ENCODE data around the gene PIBF1. TPM values are rescaled to one million over a fixed set of nuclear protein-coding genes. Genes with fewer than 3 reads are reported as not detected.

Gene PIBF1
- total and polyA plus RNA-seq, 7 experiments from 2014 or later = 20.4 to 40.1 (median 29.1) TPM

- peaks cover 0 to 64% (median 47%) of the 10 kb centered on the region in 5 donors for H3K36me3 Mint-ChIP-seq
- ChIA-PET POLR2A (interaction anchor here (0.6 to 0.8 kb wide), 2 partner anchors 16 to 35 kb away, joined by 3 to 5 read pairs; no protein-coding TSS in a partner anchor), CTCF (no interaction called here)
- H3K27me3 Mint-ChIP-seq = no peaks in the 10 kb centered on the region
- H3K4me1 Mint-ChIP-seq = peaks cover 0 to 35% (median 11%) of the 10 kb centered on the region in 7 donors
- no peaks in the 10 kb centered on the region for H3K9me3 ChIP-seq (ENCODE audit: control insufficient read depth in 2 of 3, low read length in 3 of 3)
- no peaks in the 10 kb centered on the region for H3K27me3 ChIP-seq (ENCODE audit: control insufficient read depth in 2 of 2, insufficient read depth in 2 of 2, low read length in 2 of 2)
- peaks cover 0 to 9% (median 0%) of the 10 kb centered on the region in 11 donors for H3K9me3 Mint-ChIP-seq
- H3K4me3 ChIP-seq (ENCODE audit: low read length) = no peak overlapping the region
- H3K4me3 Mint-ChIP-seq = no peak overlapping the region
- intact Hi-C loops (cut with micrococcal nuclease) = no loop called here
- no peaks in the 10 kb centered on the region for H3K4me1 ChIP-seq (ENCODE audit: control insufficient read depth in 2 of 2, insufficient read depth in 2 of 2, low read length in 2 of 2)
- H3K27ac ChIP-seq (ENCODE audit: low read depth, low read length) = no peak overlapping the region
- peaks cover 0 to 34% (median 14%) of the 10 kb centered on the region in 3 experiments for H3K36me3 ChIP-seq (ENCODE audit: control insufficient read depth in 2 of 3, insufficient read depth in 3 of 3, low read length in 3 of 3)
- no peak overlapping the region for H3K27ac Mint-ChIP-seq
- ATAC-seq = no peak
- no peak for DNase-seq
Measured at GRCh38 chr13:72754111-72754510, 27.8 kb upstream of the PIBF1 start.

- DNase-seq (no peak), ATAC-seq (no peak)
- ChIA-PET CTCF (no interaction called here), POLR2A (no interaction called here)
- Mint-ChIP-seq H3K27ac (no peak overlapping the region), H3K36me3 (peaks cover 0 to 42% (median 28%) of the 10 kb centered on the region in 5 donors), H3K4me1 (peaks cover 0 to 10% (median 0%) of the 10 kb centered on the region in 7 donors), H3K9me3 (no peaks in the 10 kb centered on the region), H3K4me3 (no peak overlapping the region), H3K27me3 (no peaks in the 10 kb centered on the region)
- Histone ChIP-seq H3K27me3 (ENCODE audit: control insufficient read depth in 2 of 2, insufficient read depth in 2 of 2, low read length in 2 of 2) (no peaks in the 10 kb centered on the region), H3K9me3 (ENCODE audit: control insufficient read depth in 2 of 3, low read length in 3 of 3) (no peaks in the 10 kb centered on the region), H3K4me1 (ENCODE audit: control insufficient read depth in 2 of 2, insufficient read depth in 2 of 2, low read length in 2 of 2) (no peaks in the 10 kb centered on the region), H3K36me3 (ENCODE audit: control insufficient read depth in 2 of 3, insufficient read depth in 3 of 3, low read length in 3 of 3) (peaks cover 18 to 62% (median 39%) of the 10 kb centered on the region in 3 experiments), H3K4me3 (ENCODE audit: low read length) (no peak overlapping the region), H3K27ac (ENCODE audit: low read depth, low read length) (no peak overlapping the region)
- intact Hi-C loops (cut with micrococcal nuclease) = loop anchor here (2.0 kb wide), 2 partner anchors 17 to 19 kb away; no protein-coding TSS in a partner anchor
Measured at GRCh38 chr13:72757792-72758535, 24.0 kb upstream of the PIBF1 start.

GRCh38 chr13:72760189-72760588 is 21.7 kb upstream of the PIBF1 start:
- H3K36me3 ChIP-seq (ENCODE audit: control insufficient read depth in 2 of 3, insufficient read depth in 3 of 3, low read length in 3 of 3) = peaks cover 24 to 81% (median 51%) of the 10 kb centered on the region in 3 experiments
- Mint-ChIP-seq H3K9me3 (no peaks in the 10 kb centered on the region), H3K36me3 (peaks cover 0 to 47% (median 31%) of the 10 kb centered on the region in 5 donors), H3K4me3 (no peak overlapping the region), H3K27me3 (no peaks in the 10 kb centered on the region), H3K4me1 (peaks cover 0 to 2% (median 0%) of the 10 kb centered on the region in 7 donors), H3K27ac (peak overlapping the region in 3 of 9 donors; percentile 5 to 51 (median 28))
- H3K27me3 ChIP-seq (ENCODE audit: control insufficient read depth in 2 of 2, insufficient read depth in 2 of 2, low read length in 2 of 2) = no peaks in the 10 kb centered on the region
- no peak overlapping the region for H3K27ac ChIP-seq (ENCODE audit: low read depth, low read length)
- DNase-seq (no peak), ATAC-seq (no peak)
- H3K4me1 ChIP-seq (ENCODE audit: control insufficient read depth in 2 of 2, insufficient read depth in 2 of 2, low read length in 2 of 2) = no peaks in the 10 kb centered on the region
- H3K4me3 ChIP-seq (ENCODE audit: low read length) = no peak overlapping the region
- H3K9me3 ChIP-seq (ENCODE audit: control insufficient read depth in 2 of 3, low read length in 3 of 3) = no peaks in the 10 kb centered on the region
- intact Hi-C loops (cut with micrococcal nuclease) = loop anchor here in 1 of 2 donors (5.0 kb wide), 1 partner anchor 33 kb away; the partner anchor contains the start of genes BORA and MZT1
- ChIA-PET CTCF (no interaction called here), POLR2A (interaction anchor here (1.2 kb wide), 1 partner anchor 31 kb away, joined by 3 read pairs; no protein-coding TSS in a partner anchor)

- H3K27ac Mint-ChIP-seq = no peak overlapping the region
- H3K36me3 ChIP-seq (ENCODE audit: control insufficient read depth in 2 of 3, insufficient read depth in 3 of 3, low read length in 3 of 3) = peaks cover 33 to 98% (median 69%) of the 10 kb centered on the region in 3 experiments
- no peaks in the 10 kb centered on the region for H3K9me3 ChIP-seq (ENCODE audit: control insufficient read depth in 2 of 3, low read length in 3 of 3)
- ChIA-PET POLR2A (no interaction called here), CTCF (no interaction called here)
- H3K4me1 ChIP-seq (ENCODE audit: control insufficient read depth in 2 of 2, insufficient read depth in 2 of 2, low read length in 2 of 2) = no peaks in the 10 kb centered on the region
- DNase-seq (no peak), ATAC-seq (no peak)
- intact Hi-C loops (cut with micrococcal nuclease) = loop anchor here in 1 of 2 donors (5.0 kb wide), 1 partner anchor 36 kb away; the partner anchor contains the start of genes BORA and MZT1
- H3K4me1 Mint-ChIP-seq = peaks cover 0 to 5% (median 0%) of the 10 kb centered on the region in 7 donors
- H3K27ac ChIP-seq (ENCODE audit: low read depth, low read length) = no peak overlapping the region
- no peak overlapping the region for H3K4me3 ChIP-seq (ENCODE audit: low read length)
- H3K36me3 Mint-ChIP-seq = peaks cover 0 to 51% (median 32%) of the 10 kb centered on the region in 5 donors
- H3K9me3 Mint-ChIP-seq = no peaks in the 10 kb centered on the region
- H3K27me3 ChIP-seq (ENCODE audit: control insufficient read depth in 2 of 2, insufficient read depth in 2 of 2, low read length in 2 of 2) = no peaks in the 10 kb centered on the region
- H3K4me3 Mint-ChIP-seq = no peak overlapping the region
- H3K27me3 Mint-ChIP-seq = no peaks in the 10 kb centered on the region
Measured at GRCh38 chr13:72763411-72763810, 18.5 kb upstream of the PIBF1 start.

GRCh38 chr13:72774019-72774418 is 7.9 kb upstream of the PIBF1 start:
- Histone ChIP-seq H3K27me3 (ENCODE audit: control insufficient read depth in 2 of 2, insufficient read depth in 2 of 2, low read length in 2 of 2) (no peaks in the 10 kb centered on the region), H3K4me3 (ENCODE audit: low read length) (no peak overlapping the region), H3K36me3 (ENCODE audit: control insufficient read depth in 2 of 3, insufficient read depth in 3 of 3, low read length in 3 of 3) (peaks cover 40 to 82% (median 56%) of the 10 kb centered on the region in 3 experiments), H3K27ac (ENCODE audit: low read depth, low read length) (no peak overlapping the region), H3K9me3 (ENCODE audit: control insufficient read depth in 2 of 3, low read length in 3 of 3) (no peaks in the 10 kb centered on the region), H3K4me1 (ENCODE audit: control insufficient read depth in 2 of 2, insufficient read depth in 2 of 2, low read length in 2 of 2) (peaks cover under 1 to 4% of the 10 kb centered on the region in 2 donors)
- intact Hi-C loops (cut with micrococcal nuclease) = loop anchor here in 1 of 2 donors (2.0 kb wide), 1 partner anchor 17 kb away; no protein-coding TSS in a partner anchor
- CTCF ChIA-PET = no interaction called here
- no peaks in the 10 kb centered on the region for H3K27me3 Mint-ChIP-seq
- peaks cover 5 to 63% (median 45%) of the 10 kb centered on the region in 5 donors for H3K36me3 Mint-ChIP-seq
- DNase-seq = no peak
- H3K27ac Mint-ChIP-seq = peak overlapping the region in 1 of 9 donors; percentile 66
- POLR2A ChIA-PET = interaction anchor here (1.0 kb wide), 1 partner anchor 46 kb away, joined by 3 read pairs; the partner anchor contains the start of genes BORA and MZT1
- no peaks in the 10 kb centered on the region for H3K9me3 Mint-ChIP-seq
- no peak for ATAC-seq
- peaks cover 13 to 33% (median 23%) of the 10 kb centered on the region in 7 donors for H3K4me1 Mint-ChIP-seq
- H3K4me3 Mint-ChIP-seq = no peak overlapping the region

GRCh38 chr13:72782717-72783116 is 784 bp downstream of the PIBF1 start:
- peaks cover 0 to 34% (median 30%) of the 10 kb centered on the region in 5 donors for H3K36me3 Mint-ChIP-seq

More at GRCh38 chr13:72782717-72783116, 784 bp downstream of the PIBF1 start:
- CTCF ChIA-PET = no interaction called here
- Histone ChIP-seq H3K4me1 (ENCODE audit: control insufficient read depth in 2 of 2, insufficient read depth in 2 of 2, low read length in 2 of 2) (peaks cover 35 to 37% of the 10 kb centered on the region in 2 donors), H3K27me3 (ENCODE audit: control insufficient read depth in 2 of 2, insufficient read depth in 2 of 2, low read length in 2 of 2) (no peaks in the 10 kb centered on the region), H3K36me3 (ENCODE audit: control insufficient read depth in 2 of 3, insufficient read depth in 3 of 3, low read length in 3 of 3) (peaks cover 0 to 16% (median 0%) of the 10 kb centered on the region in 3 experiments), H3K27ac (ENCODE audit: low read depth, low read length) (peak overlapping the region; percentile 87), H3K9me3 (ENCODE audit: control insufficient read depth in 2 of 3, low read length in 3 of 3) (no peaks in the 10 kb centered on the region), H3K4me3 (ENCODE audit: low read length) (peak overlapping the region; percentile 94)
- peak in 4 of 9 donors; percentile 3 to 23 (median 18) for DNase-seq
- Mint-ChIP-seq H3K4me1 (peaks cover 38 to 79% (median 66%) of the 10 kb centered on the region in 7 donors), H3K27ac (peak overlapping the region; percentile 95 to 100 (median 98)), H3K9me3 (peaks cover 0 to 2% (median 0%) of the 10 kb centered on the region in 11 donors), H3K4me3 (peak overlapping the region; percentile 96 to 100 (median 99)), H3K27me3 (no peaks in the 10 kb centered on the region)
- ATAC-seq = no peak
- POLR2A ChIA-PET = no interaction called here
- intact Hi-C loops (cut with micrococcal nuclease) = loop anchor here (1.0 to 10.0 kb wide), 12 partner anchors 14 to 1502 kb away; partner anchors contain the start of genes BORA (in 2 of the 2), MZT1 (in 2 of the 2), KLF12 (in 1 of the 2) and KLF5 (in 1 of the 2)
